Gastroesophageal sphincter (tissue), 3 donors: ENCODE results near the gene LYPD5.

ENCODE experiments used
- EP300 ChIP-seq: sonication (generic); formaldehyde crosslinking; IDR thresholded peaks from one replicate; pipeline ENCODE4 v1.6.1; 2017; ENCODE audit warnings: antibody characterized with exemption, mild to moderate bottlenecking
- POLR2A ChIP-seq, 2 donors: fragments of 450-650 bp; IDR thresholded peaks; one replicate each; pipeline ENCODE4 v1.6.1; 2017; ENCODE audit warnings: antibody characterized with exemption in 2 of 2, mild to moderate bottlenecking in 2 of 2, moderate library complexity in 1 of 2
- POLR2AphosphoS5 ChIP-seq: sonication (generic); formaldehyde crosslinking; IDR thresholded peaks from one replicate; pipeline ENCODE4 v1.6.1; 2017; ENCODE audit warnings: antibody characterized with exemption
- TF ChIP-seq, protein P1 (sequence below), 4 experiments: fragments of 200-600 bp in 2 of 4; fragments of 450-650 bp in 2 of 4; sonication (generic) in 1 of 4; IDR thresholded peaks; one replicate each; pipeline ENCODE4 v1.5.1; 2017 to 2019; ENCODE audit warnings: antibody characterized with exemption in 4 of 4, mild to moderate bottlenecking in 2 of 4, moderate library complexity in 2 of 4

DNA sequence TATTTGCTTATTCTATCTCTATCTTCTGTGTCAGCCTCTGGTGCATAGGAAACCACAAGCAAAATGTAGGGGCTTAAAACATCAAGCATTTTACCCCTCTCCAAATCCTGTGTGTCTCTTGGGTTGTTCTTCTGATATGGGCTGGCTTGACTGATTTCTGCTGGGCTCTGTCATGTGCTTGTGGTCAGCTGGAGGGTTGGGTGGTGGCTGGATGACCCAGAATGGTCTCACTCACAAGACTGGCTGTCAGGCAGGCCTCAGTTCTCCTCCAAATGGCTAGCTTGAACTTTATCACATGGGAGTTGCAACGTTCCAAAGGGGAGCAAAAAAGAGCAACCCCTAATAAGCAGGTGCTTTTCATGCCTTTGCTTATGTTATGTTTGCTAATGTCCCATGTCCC, 9.6 kb upstream of the LYPD5 start:
- TF ChIP-seq, protein P1, sequence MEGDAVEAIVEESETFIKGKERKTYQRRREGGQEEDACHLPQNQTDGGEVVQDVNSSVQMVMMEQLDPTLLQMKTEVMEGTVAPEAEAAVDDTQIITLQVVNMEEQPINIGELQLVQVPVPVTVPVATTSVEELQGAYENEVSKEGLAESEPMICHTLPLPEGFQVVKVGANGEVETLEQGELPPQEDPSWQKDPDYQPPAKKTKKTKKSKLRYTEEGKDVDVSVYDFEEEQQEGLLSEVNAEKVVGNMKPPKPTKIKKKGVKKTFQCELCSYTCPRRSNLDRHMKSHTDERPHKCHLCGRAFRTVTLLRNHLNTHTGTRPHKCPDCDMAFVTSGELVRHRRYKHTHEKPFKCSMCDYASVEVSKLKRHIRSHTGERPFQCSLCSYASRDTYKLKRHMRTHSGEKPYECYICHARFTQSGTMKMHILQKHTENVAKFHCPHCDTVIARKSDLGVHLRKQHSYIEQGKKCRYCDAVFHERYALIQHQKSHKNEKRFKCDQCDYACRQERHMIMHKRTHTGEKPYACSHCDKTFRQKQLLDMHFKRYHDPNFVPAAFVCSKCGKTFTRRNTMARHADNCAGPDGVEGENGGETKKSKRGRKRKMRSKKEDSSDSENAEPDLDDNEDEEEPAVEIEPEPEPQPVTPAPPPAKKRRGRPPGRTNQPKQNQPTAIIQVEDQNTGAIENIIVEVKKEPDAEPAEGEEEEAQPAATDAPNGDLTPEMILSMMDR (IDR thresholded peaks at IDR 0.05) = no peak
- TF ChIP-seq POLR2AphosphoS5 (no peak), POLR2A (IDR thresholded peaks at IDR 0.05) (no peak), EP300 (no peak)
